ENCODE results near the gene DSG3.

The DSG3 gene

GRCh38 chr18:31407649-31408048 is 39.9 kb upstream of the DSG3 start:
- no peak overlapping the region for H3K4me3 ChIP-seq (ENCODE audit: low read depth, low read length)
- TF ChIP-seq CTCF (IDR thresholded peaks at IDR 0.05; ENCODE audit: low read depth, low read length, missing control alignments): no peak
- DNase-seq (ENCODE audit: low read depth): no peak

GRCh38 chr18:31409276-31409675 is 38.3 kb upstream of the DSG3 start:
- no peak for TF ChIP-seq CTCF (IDR thresholded peaks at IDR 0.05; ENCODE audit: low read depth, low read length, missing control alignments)
- no peak overlapping the region for H3K4me3 ChIP-seq (ENCODE audit: low read depth, low read length)
- no peak for DNase-seq (ENCODE audit: low read depth)

- no peak for DNase-seq (ENCODE audit: low read depth)
- TF ChIP-seq CTCF (IDR thresholded peaks at IDR 0.05; ENCODE audit: low read depth, low read length, missing control alignments): no peak
- H3K4me3 ChIP-seq (ENCODE audit: low read depth, low read length): no peak overlapping the region
These were observed 36.6 kb upstream of the DSG3 start for GRCh38 chr18:31410716-31411483.

GRCh38 chr18:31413137-31413536 is 34.4 kb upstream of the DSG3 start:
- H3K4me3 ChIP-seq (ENCODE audit: low read depth, low read length): no peak overlapping the region
- no peak for TF ChIP-seq CTCF (IDR thresholded peaks at IDR 0.05; ENCODE audit: low read depth, low read length, missing control alignments)
- no peak for DNase-seq (ENCODE audit: low read depth)

- no peak for DNase-seq (ENCODE audit: low read depth)
These were observed 29.7 kb upstream of the DSG3 start for GRCh38 chr18:31417850-31418249.

GRCh38 chr18:31419457-31419932 is 28.0 kb upstream of the DSG3 start:
- no peak for TF ChIP-seq CTCF (IDR thresholded peaks at IDR 0.05; ENCODE audit: low read depth, low read length, missing control alignments)

More at GRCh38 chr18:31417850-31418249, 29.7 kb upstream of the DSG3 start:
- TF ChIP-seq CTCF (IDR thresholded peaks at IDR 0.05; ENCODE audit: low read depth, low read length, missing control alignments): no peak
- no peak overlapping the region for H3K4me3 ChIP-seq (ENCODE audit: low read depth, low read length)

GRCh38 chr18:31420032-31420431 is 27.5 kb upstream of the DSG3 start:
- DNase-seq (ENCODE audit: low read depth): no peak
- H3K4me3 ChIP-seq (ENCODE audit: low read depth, low read length): no peak overlapping the region

More at GRCh38 chr18:31419457-31419932, 28.0 kb upstream of the DSG3 start:
- H3K4me3 ChIP-seq (ENCODE audit: low read depth, low read length): no peak overlapping the region
- DNase-seq (ENCODE audit: low read depth): no peak

More at GRCh38 chr18:31420032-31420431, 27.5 kb upstream of the DSG3 start:
- no peak for TF ChIP-seq CTCF (IDR thresholded peaks at IDR 0.05; ENCODE audit: low read depth, low read length, missing control alignments)

Data from GM12864 (cell line).